Panc1 (cell line): ENCODE results near the gene KRTAP10-11. TPM values are rescaled to one million over a fixed set of nuclear protein-coding genes. Genes with fewer than 3 reads are reported as not detected.

Source experiments
- ATAC-seq: fragments of 200-7000 bp; cut with Tn5 transposase; 2 replicates; pipeline ENCODE4 v1.9.1; 2020; ENCODE audit warnings: mild to moderate bottlenecking, moderate library complexity
- BruUV-seq: library from RNA; stranded (reverse); fragments of 400-500 nt; replicated peaks from 2 replicates; lab custom pipeline; 2021; lab: Mats Ljungman, UMichigan
- CTCF ChIA-PET: fragments of 300-600 bp; sonication (Branson Sonifier 250); formaldehyde crosslinking; loops from one replicate; lab custom pipeline; 2022; ENCODE audit warnings: antibody characterized with exemption; lab: Charles Lee
- POLR2A ChIA-PET: fragments of 300-600 bp; sonication (Branson Sonifier 250); formaldehyde crosslinking; loops from one replicate; lab custom pipeline; 2022; ENCODE audit warnings: antibody characterized with exemption; lab: Charles Lee
- DNase-seq: peaks from one replicate; pipeline ENCODE4 v3.0.0-alpha.2; 2010; ENCODE audit warnings: low read depth, low spot score
- H3K27ac ChIP-seq: 2 replicates; pipeline ENCODE4 v1.5.1; 2011; ENCODE audit warnings: mild to moderate bottlenecking, low read length, inconsistent platforms
- H3K27me3 ChIP-seq: fragments of 200-500 bp; sonication (Bioruptor generic); 2 replicates; pipeline ENCODE4 v1.6.0; 2014; ENCODE audit warnings: low read length, inconsistent platforms; ENCODE audit not compliant: control insufficient read depth, insufficient read depth
- H3K36me3 ChIP-seq: fragments of 200-500 bp; sonication (Bioruptor generic); 2 replicates; pipeline ENCODE4 v1.5.1; 2014; ENCODE audit warnings: inconsistent platforms, mild to moderate bottlenecking, low read length, moderate library complexity; ENCODE audit not compliant: control insufficient read depth, insufficient read depth
- H3K4me1 ChIP-seq: 2 replicates; pipeline ENCODE4 v1.5.1; 2011; ENCODE audit warnings: inconsistent platforms, mild to moderate bottlenecking, low read length, moderate library complexity; ENCODE audit not compliant: control insufficient read depth, insufficient read depth
- H3K4me3 ChIP-seq, 2 experiments: 2 replicates each; pipeline ENCODE4 v1.5.1; 2011 to 2012; ENCODE audit warnings: low read depth in 2 of 2, low read length in 2 of 2, mild to moderate bottlenecking in 2 of 2, inconsistent platforms in 1 of 2, moderate library complexity in 1 of 2
- H3K9me3 ChIP-seq: fragments of 200-500 bp; sonication (Bioruptor generic); 2 replicates; pipeline ENCODE4 v1.5.1; 2014; ENCODE audit warnings: low read depth, mild to moderate bottlenecking, inconsistent platforms, low read length, moderate library complexity; ENCODE audit not compliant: control insufficient read depth, insufficient read depth
- POLR2AphosphoS5 ChIP-seq: IDR thresholded peaks from 2 replicates; pipeline ENCODE4 v1.6.1; 2012; ENCODE audit warnings: mild to moderate bottlenecking, low read depth, low read length, moderate library complexity
- REST ChIP-seq, 2 experiments: IDR thresholded peaks; 2 replicates each; pipeline ENCODE4 v1.6.1; 2011 to 2012; ENCODE audit warnings: low read depth in 2 of 2, control low read depth in 1 of 2, low read length in 1 of 2, mild to moderate bottlenecking in 1 of 2, moderate library complexity in 1 of 2; ENCODE audit not compliant: insufficient read depth in 1 of 2
- SIN3A ChIP-seq: IDR thresholded peaks from 2 replicates; pipeline ENCODE4 v1.6.1; 2012; ENCODE audit warnings: low read depth, mild to moderate bottlenecking, low read length, moderate library complexity, borderline replicate concordance; ENCODE audit not compliant: insufficient read depth
- TCF7L2 ChIP-seq: IDR thresholded peaks from 2 replicates; pipeline ENCODE4 v1.6.1; 2011; ENCODE audit warnings: mild to moderate bottlenecking, low read depth, low read length, inconsistent platforms
- in situ Hi-C: cut with HindIII; loops from 2 replicates; pipeline ENCODE4 v1.10.0; 2016; ENCODE audit warnings: low sequenced_read_pairs, low pct_unique_long_range_greater_than_20kb
- intact Hi-C: fragments of 100-400 bp; cut with micrococcal nuclease; formaldehyde crosslinking; loops from one replicate; pipeline ENCODE4 v1.10.0; 2022; ENCODE audit not compliant: unreplicated experiment
- total RNA-seq: library from RNA; stranded (reverse); gene quantifications from one replicate; pipeline ENCODE4 v1.2.1, GENCODE V29; 2021; ENCODE audit not compliant: unreplicated experiment
- TF ChIP-seq, protein P1 (sequence below): fragments of 450-650 bp; IDR thresholded peaks from 2 replicates; pipeline ENCODE4 v1.5.1; 2017; ENCODE audit warnings: mild to moderate bottlenecking

KRTAP10-11 gene
- total RNA-seq, 1 experiment from 2014 or later: not detected

- BruUV-seq: no TSS peak
- Histone ChIP-seq H3K4me3 (no peak overlapping the region), H3K27ac (no peak overlapping the region), H3K27me3 (no peaks in the 10 kb centered on the region), H3K36me3 (no peaks in the 10 kb centered on the region), H3K4me1 (no peaks in the 10 kb centered on the region), H3K9me3 (no peaks in the 10 kb centered on the region)
- DNase-seq (no peak), ATAC-seq (no peak)
- TF ChIP-seq, protein P1, sequence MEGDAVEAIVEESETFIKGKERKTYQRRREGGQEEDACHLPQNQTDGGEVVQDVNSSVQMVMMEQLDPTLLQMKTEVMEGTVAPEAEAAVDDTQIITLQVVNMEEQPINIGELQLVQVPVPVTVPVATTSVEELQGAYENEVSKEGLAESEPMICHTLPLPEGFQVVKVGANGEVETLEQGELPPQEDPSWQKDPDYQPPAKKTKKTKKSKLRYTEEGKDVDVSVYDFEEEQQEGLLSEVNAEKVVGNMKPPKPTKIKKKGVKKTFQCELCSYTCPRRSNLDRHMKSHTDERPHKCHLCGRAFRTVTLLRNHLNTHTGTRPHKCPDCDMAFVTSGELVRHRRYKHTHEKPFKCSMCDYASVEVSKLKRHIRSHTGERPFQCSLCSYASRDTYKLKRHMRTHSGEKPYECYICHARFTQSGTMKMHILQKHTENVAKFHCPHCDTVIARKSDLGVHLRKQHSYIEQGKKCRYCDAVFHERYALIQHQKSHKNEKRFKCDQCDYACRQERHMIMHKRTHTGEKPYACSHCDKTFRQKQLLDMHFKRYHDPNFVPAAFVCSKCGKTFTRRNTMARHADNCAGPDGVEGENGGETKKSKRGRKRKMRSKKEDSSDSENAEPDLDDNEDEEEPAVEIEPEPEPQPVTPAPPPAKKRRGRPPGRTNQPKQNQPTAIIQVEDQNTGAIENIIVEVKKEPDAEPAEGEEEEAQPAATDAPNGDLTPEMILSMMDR: no peak
- TF ChIP-seq POLR2AphosphoS5 (no peak), SIN3A (no peak), TCF7L2 (no peak), REST (IDR thresholded peaks at IDR 0.05; ENCODE audit: insufficient read depth in 1 of 2, low read depth in 2 of 2, low read length in 1 of 2) (no peak)
- intact Hi-C loops (no loop called here), in situ Hi-C loops (no loop called here)
- POLR2A ChIA-PET: no interaction called here
- CTCF ChIA-PET: no interaction called here
These were observed 10.7 kb downstream of the KRTAP10-11 start for GRCh38 chr21:44656868-44657267.

DNA sequence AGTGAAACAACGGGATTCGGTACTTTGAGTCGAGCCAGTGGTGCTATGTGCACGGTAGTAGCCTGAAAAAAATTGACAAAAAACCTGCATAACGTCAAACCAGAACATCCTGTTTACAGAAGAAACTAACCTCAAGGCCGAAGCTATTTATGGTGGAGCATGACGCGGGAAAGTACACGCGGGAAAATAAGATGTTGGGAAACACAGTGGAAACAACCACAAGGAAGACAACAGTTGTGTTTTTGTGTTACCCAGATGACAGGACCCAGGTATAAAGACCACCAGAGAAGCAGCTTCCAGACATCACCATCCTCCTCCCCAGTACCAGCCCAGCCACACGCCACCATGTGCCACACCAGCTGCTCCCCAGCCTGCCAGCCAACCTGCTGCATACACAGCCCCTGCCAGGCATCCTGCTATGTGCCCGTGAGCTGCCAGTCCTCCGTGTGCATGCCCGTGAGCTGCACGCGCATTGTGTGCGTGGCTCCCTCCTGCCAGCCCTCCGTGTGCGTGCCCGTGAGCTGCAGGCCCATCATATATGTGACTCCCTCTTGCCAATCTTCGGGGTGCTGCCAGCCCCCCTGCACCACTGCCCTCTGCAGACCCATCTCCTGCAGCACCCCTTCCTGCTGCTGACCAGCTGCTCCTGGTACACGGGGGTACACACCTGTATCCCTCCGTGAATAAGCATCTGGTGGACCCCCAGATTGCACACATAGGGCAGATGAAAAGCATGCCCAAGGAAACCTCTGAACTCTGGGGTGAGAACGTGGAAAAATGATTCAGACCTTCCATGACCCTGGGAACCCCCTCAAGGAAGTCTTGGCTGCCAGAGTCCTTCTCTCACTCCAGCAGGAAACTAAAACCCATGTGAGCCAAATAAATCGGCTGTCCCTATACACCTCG, 11.7 kb downstream of the KRTAP10-11 start, which contains the start of gene KRTAP12-3:
Gene KRTAP12-3 (plus strand): TSS at position 298 of the 906 bp plus-strand sequence. CDS start 48 bp downstream, at position 346.
- in situ Hi-C loops: no loop called here
- intact Hi-C loops: no loop called here
- TF ChIP-seq, protein P1: no peak
- TF ChIP-seq POLR2AphosphoS5: no peak
- no peak for TF ChIP-seq REST (IDR thresholded peaks at IDR 0.05; ENCODE audit: insufficient read depth in 1 of 2, low read depth in 2 of 2, low read length in 1 of 2)
- no peak for TF ChIP-seq TCF7L2
- TF ChIP-seq SIN3A: no peak
- BruUV-seq: no TSS peak
- H3K4me3 ChIP-seq: no peak within 1 kb of the TSS
- no peak for DNase-seq
- no peaks in the 10 kb centered on the region for H3K9me3 ChIP-seq
- POLR2A ChIA-PET: no interaction called here
- H3K27ac ChIP-seq: no peak within 1 kb of the TSS
- ATAC-seq: no peak
- H3K4me1 ChIP-seq: no peaks in the 10 kb centered on the region
- CTCF ChIA-PET: no interaction called here
- no peaks in the 10 kb centered on the region for H3K27me3 ChIP-seq
- no peaks in the 10 kb centered on the region for H3K36me3 ChIP-seq
